Mucosa of stomach (tissue), 1 donor: ENCODE measurements around the gene TMEM219.
"Not testable (repeated sequence)": the region's sequence is repeated elsewhere in the genome, so short reads cannot be mapped to it uniquely, and the experiment has no call there.

Experiments used
- H3K27me3 ChIP-seq: one replicate; pipeline ENCODE4 v1.7.0; 2013; ENCODE audit warnings: mild to moderate bottlenecking, low read length; ENCODE audit not compliant: control insufficient read depth, insufficient read depth
- H3K36me3 ChIP-seq: one replicate; pipeline ENCODE4 v1.7.0; 2013; ENCODE audit warnings: low read length; ENCODE audit not compliant: control insufficient read depth, insufficient read depth
- H3K4me1 ChIP-seq: one replicate; pipeline ENCODE4 v1.7.0; 2013; ENCODE audit warnings: mild to moderate bottlenecking, low read length; ENCODE audit not compliant: control insufficient read depth, insufficient read depth
- H3K4me3 ChIP-seq: one replicate; pipeline ENCODE4 v1.7.0; 2013; ENCODE audit warnings: low read length
- H3K9ac ChIP-seq: one replicate; pipeline ENCODE4 v1.7.0; 2013; ENCODE audit warnings: mild to moderate bottlenecking, low read length, moderate library complexity
- H3K9me3 ChIP-seq: one replicate; pipeline ENCODE4 v1.7.0; 2013; ENCODE audit warnings: mild to moderate bottlenecking, low read length, moderate library complexity; ENCODE audit not compliant: control insufficient read depth
- donor health status: Pancreatic carcinoma.

TMEM219 gene

GRCh38 chr16:30016555-30017276 lies 54.8 kb downstream of the TMEM219 start:
- Histone ChIP-seq H3K4me3 (no peak overlapping the region), H3K4me1 (peaks cover 11% of the 10 kb centered on the region), H3K27me3 (peaks cover 11% of the 10 kb centered on the region), H3K36me3 (no peaks in the 10 kb centered on the region), H3K9ac (no peak overlapping the region), H3K9me3 (no peaks in the 10 kb centered on the region)

GRCh38 chr16:30017277-30017656 lies 55.4 kb downstream of the TMEM219 start:
- no peak overlapping the region for H3K4me3 ChIP-seq
- H3K4me1 ChIP-seq: peaks cover 10% of the 10 kb centered on the region
- no peaks in the 10 kb centered on the region for H3K9me3 ChIP-seq
- no peak overlapping the region for H3K9ac ChIP-seq
- H3K36me3 ChIP-seq: no peaks in the 10 kb centered on the region
- peaks cover 5% of the 10 kb centered on the region for H3K27me3 ChIP-seq

- H3K27me3 ChIP-seq, H3K4me3 ChIP-seq, H3K9ac ChIP-seq, H3K4me1 ChIP-seq, H3K9me3 ChIP-seq, H3K36me3 ChIP-seq: not testable (repeated sequence)
These were observed 56.1 kb downstream of the TMEM219 start for GRCh38 chr16:30017937-30018336.

GRCh38 chr16:30018731-30019158 lies 56.9 kb downstream of the TMEM219 start:
- Histone ChIP-seq H3K4me3 (no peak overlapping the region), H3K9ac (no peak overlapping the region), H3K27me3 (peaks cover 5% of the 10 kb centered on the region), H3K4me1 (peaks cover 10% of the 10 kb centered on the region), H3K9me3 (no peaks in the 10 kb centered on the region), H3K36me3 (no peaks in the 10 kb centered on the region)
